NCI-H526 treated with DMSO at 0.1 percent for 48 hours (cell line): ENCODE data around the gene ATF7IP2.
A peak's percentile ranks its signal among the peaks of the same experiment; 100 is the strongest.
"Not testable (repeated sequence)": the region's sequence is repeated elsewhere in the genome, so short reads cannot be mapped to it uniquely, and the experiment has no call there.

ENCODE experiments used
- DNase-seq: peaks from one replicate; lab custom pipeline; 2025; lab: John Stamatoyannopoulos, UW

The ATF7IP2 gene

DNA sequence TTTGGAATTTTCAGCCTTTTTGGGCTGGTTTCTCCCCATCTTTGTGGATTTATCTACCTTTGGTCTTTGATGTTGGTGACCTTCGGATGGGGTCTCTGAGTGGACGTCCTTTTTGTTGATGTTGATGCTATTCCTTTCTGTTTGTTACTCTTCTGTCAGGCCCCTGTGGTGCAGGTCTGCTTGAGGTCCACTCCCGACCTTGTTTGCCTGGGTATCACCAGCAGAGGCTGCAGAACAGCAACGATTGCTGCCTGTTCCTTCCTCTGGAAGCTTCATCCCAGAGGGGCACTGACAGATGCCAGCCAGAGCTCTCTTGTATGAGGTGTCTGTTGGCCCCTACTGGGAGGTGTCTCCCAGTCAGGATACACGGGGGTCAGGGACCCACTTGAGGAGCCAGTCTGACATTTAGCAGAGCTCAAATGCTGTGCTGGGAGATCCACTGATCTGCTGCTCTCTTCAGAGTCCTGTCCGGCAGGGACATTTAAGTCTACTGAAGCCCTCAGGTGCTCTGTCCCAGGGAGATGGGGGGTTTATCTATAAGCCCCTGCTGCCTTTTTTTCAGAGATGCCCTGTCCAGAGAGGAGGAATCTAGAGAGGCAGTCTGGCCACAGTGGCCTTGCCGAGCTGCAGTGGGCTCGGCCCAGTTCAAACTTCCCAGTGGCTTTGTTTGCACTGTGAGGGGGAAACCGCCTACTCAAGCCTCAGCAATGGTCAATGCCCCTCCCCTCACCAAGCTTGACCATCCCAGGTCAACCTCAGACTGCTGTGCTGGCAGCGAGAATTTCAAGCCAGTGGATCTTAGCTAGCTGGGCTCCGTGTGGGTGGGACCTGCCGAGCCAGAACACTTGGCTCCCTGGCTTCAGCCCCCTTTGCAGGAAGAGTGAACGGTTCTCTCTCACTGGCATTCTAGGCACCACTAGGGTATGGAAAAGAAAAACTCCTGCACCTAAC, 66.6 kb downstream of the ATF7IP2 start:
- not testable (repeated sequence) for DNase-seq

DNA sequence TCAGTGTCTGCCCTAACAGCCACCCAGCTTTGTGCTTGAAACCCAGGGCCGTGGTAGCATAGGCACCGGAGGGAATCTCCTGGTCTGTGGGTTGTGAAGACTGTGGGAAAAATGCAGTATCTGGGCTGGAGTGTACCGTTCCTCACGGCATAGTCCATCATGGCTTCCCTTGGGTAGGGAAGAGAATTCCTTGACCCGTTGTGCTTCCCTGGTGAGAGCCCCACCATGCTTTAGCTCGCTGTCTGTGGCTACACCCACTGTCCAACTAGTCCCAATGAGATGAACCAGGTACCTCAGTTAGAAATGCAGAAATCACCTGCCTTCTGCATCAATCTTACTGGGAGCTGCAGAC, 67.3 kb downstream of the ATF7IP2 start:
- no peak for DNase-seq

DNA sequence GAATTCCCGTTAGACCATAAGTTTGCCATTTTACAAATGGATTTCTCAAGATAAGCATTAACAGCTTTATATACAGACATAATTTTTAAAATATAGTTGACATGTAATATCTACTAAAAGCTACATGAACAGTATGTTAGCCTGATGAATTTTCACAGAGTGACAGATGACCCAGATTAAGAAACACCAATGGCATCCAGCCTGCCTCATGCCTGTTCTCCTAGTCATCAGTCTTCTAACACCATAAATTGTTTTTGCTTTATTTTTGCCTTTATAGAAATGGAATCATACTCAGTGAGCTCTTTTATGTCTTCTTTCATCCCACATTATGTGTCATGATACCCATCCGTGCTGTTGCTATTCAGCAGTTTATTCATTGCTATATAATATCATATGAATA, 80.0 kb downstream of the ATF7IP2 start:
- no peak for DNase-seq

DNA sequence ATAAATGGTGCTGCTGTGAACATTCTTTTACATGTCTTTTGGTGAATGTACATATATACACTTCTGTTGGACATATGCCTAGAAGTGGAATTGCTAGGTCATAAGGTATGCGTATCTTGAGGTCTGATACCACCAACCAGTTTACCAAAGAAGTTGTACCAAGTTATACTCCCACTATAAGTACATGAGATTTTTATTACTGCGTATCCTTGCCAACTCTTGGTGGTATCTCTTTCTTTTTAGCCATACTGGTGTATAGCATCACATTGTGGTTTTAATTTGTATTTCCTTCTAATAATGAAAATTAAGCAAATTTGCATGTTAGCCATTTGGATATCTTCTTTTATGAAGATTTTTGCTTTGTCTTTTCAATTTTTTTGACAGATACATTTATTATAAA, 80.5 kb downstream of the ATF7IP2 start:
- DNase-seq = no peak

DNA sequence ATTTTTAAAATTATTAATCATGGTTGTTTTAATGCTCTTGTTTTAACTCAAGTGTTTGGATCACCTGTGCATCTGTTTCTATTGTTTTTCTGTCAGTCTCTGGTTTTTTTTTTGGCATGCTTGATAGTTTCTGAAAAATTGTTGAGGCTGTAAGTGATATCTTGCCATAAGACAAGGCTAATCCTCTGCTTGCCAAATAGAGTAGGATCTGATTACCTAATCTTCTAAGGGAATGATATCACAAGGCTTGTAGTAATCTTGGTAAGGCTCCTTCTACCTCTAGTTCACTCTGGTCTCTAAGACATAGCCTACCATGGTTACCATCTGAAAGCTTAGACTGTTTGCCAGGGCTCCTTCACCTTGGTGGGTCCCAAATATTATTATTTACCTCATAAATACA, 81.0 kb downstream of the ATF7IP2 start:
- DNase-seq = no peak

DNA sequence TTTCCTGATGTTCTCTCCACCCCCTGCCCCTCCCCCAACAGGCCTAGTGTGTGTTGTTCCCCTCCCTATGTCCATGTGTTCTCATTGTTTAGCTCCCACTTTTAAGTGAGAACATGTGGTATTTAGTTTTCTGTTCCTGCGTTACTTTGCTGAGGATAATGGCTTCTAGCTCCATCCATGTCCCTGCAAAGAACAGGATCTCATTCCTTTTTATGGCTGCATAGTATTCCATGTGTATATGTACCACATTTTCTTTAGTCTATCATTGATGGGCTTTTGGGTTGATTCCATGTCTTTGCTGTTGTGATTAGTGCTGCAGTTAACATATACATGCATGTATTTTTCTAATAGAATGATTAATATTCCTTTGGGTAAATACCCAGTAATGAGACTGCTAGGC, 90.8 kb downstream of the ATF7IP2 start:
- DNase-seq = not testable (repeated sequence)

DNA sequence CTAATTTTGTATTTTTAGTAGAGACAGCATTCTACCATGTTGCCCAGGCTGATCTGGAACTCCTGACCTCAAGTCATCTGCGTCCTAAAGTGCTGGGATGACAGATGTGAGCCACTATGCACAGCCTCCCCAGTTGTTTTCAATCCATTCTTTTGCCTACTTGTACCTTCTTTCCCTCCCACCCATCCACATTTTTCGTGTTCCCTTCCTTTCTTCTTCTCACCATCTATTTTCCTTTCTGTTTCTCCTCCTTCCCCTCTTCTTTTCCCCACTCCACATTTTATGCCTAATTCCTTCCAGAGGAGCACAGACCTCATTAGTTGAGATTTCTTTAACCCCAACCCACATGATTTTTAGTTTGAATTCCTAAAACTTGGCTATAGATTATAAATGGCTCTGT, 94.3 kb downstream of the ATF7IP2 start:
- no peak for DNase-seq

DNA sequence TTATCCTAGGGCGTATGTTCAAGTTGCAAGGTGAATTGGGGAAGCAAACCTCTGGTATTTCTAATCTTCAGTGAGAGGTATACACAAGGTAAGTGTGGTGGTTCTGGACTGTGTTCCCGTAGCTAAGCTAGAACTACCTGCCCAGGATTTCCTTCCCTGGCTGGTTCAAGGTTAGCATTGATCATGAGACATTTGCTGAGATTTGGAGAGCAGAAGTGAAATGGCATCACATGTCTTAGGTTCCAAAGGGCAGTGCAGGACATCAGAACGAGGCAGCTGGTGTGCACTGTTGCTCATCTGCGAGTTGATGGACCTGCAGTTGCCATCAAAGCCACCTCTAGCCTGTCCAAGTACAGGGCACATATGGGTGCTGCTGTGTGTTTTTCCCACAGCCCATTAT, 99.3 kb downstream of the ATF7IP2 start:
- no peak for DNase-seq

DNA sequence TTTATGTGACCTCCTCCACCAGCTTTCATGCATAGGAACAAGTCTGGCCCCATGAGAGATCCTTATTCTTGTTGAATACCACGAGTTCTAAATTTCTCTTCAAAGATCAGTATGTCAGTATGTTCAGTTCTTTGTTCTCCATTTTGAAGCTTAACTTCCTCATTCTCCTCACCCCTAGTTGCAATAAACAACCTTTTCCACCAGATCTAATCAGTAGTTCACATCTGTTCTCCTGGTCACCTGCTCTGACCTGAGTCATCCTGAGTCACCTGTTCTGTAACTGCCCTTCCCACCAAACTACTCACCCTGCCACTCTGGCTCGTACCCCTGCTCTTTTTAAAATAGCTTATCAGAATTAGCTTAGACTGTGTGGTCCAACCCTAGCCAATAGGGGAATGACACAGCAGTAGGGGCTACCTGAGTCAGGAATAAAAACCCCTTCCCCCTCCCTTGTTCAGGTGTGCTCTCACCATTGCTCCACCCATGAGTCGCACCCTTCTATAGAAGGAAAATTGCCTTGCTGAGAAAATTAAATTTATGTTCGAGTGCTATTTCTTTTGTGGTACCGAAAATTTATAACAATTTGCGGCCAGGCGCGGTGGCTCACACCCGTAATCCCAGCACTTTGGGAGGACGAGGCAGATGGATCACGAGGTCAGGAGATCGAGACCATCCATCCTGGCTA, 100.0 kb downstream of the ATF7IP2 start:
- no peak for DNase-seq

DNA sequence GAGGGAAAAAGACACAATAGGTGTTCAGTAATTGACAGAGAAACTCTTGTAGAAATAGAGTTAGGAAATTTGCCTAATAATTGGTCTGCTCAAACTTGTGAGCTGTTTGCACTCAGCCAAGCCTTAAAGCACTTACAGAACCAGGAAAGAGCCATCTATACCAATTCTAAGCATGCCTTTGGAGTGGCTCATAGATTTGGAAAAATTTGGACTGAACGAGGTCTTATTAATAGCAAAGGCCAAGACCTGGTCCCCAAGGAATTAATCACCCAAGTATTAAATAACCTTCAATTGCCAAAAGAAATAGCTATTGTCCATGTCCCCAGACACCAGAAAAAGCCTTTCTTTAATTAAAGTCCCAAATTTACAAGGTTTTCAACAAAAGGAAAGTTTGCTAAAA, 104.3 kb downstream of the ATF7IP2 start:
- DNase-seq = no peak

DNA sequence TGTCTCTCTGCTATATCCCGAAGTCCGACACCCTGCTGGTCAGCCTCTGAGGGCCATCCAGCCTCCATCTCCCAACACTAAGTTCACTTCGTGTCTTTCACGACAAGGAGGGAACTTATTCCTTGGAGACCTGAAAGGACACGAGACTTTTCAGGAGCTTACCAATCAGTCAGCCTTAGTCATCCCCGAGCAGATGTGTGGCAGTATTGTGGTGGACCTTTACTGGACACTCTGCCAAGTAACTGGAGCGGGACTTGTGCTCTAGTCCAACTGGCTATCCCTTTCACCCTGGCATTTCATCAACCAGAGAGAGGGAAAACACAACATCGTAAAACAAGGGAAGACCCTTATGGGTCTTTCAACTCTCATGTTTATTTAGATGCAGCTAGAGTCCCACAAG, 107.4 kb downstream of the ATF7IP2 start:
- DNase-seq = no peak

DNA sequence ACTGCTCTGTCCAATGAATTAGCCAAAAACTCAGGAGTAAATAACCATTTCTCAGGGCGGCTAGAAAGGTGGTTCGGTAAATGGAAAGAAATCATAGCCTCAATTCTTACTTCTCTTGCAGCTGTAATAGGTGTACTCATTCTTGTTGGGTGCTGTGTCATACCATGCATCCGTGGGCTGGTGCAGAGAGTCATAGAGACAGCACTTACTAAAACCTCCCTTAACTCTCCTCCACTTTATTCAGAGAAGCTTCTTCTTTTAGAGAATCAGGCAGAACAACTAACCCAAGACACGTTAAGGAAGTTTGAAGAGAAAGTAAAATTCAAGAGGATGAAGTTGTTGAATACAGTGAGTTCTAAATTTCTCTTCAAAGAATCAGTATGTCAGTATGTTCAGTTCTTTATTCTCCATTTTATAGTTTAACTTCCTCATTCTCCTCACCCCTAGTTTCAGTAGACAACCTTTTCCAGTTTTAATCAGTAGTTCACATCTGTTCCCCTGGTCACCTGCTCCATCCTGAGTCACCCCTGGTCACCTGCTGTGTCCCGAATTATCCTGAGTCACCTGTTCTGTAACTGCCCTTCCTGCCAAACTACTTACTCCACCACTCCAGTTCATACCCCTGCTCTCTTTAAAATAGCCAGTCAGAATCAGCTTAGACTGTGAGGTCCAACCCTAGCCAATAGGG, 108.6 kb downstream of the ATF7IP2 start:
- no peak for DNase-seq

DNA sequence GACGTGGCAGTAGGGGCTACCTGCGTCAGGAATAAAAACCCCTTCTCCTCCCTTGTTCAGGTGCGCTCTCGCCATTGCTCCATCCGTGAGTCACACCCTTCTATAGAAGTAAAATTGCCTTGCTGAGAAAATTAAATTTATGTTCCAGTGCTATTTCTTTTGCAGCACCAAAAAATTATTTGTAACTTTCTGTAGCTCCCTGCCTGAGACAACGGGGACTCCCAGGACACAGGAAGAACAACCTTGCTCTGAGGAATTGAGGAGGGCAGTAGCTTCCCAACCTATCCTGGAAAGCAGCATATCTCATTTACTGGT, 109.1 kb downstream of the ATF7IP2 start:
- no peak for DNase-seq

DNA sequence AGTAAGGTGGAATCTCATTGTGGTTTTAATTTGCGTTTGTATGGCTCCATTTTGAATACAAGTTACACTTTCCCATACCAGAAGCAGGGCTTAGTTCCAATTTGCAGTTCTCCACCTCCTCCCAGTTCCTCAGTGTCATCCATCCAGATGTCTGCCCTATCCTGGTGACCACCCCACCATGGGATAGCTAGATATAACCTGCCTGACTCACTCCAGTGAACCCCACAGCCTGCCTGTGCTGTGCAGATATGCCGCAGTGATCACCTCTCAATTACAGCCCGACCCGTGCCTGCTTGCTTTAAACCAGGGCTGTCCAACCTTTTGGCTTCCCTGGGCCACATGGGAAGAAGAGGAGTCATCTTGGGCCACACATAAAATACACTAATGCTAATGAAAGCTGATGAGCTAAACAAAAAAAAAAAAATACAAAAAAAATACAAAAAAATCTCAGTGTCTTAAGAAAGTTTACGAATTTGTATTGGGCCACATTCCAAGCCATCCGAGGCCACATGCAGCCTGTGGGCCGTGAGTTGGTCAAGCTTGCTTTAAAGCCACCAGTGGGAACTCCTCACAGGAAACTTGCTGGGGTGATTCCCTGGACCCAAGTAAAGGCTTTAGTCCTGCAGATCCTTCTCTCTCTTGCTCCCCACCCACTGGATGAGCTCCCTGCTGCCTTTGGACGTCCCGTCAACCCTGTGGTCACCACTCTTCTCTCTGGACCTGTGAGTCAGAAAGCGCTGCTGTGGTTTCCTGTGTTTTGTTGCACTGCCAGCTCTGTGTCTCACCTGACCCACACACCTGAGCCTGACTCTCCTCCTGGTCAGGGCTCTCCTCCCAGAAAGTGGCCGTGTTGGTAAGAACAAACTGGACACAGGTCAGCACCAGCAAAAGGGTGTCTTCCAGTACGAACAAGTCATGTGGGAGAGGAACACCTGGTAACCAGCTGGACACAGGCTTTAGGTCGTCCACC, 111.6 kb downstream of the ATF7IP2 start:
- DNase-seq = no peak

DNA sequence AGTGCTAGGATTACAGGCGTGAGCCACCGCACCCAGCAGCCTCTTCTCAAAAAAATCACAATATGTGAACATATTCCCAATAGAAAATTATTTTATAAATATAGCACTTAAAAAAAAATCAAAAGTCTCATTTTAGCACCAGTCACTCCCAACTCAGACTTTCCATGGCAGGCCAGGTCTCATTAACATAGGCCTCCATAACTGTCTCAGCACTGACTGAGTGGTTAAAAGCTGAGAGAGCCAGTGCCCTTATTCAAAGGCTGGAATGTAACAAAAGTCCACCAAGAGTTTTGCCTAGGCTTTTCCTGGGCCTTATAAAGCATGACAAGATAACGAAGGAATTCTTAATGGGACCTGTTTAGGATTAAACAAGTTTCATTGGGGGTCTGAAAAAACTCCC, 114.7 kb downstream of the ATF7IP2 start:
- no peak for DNase-seq

DNA sequence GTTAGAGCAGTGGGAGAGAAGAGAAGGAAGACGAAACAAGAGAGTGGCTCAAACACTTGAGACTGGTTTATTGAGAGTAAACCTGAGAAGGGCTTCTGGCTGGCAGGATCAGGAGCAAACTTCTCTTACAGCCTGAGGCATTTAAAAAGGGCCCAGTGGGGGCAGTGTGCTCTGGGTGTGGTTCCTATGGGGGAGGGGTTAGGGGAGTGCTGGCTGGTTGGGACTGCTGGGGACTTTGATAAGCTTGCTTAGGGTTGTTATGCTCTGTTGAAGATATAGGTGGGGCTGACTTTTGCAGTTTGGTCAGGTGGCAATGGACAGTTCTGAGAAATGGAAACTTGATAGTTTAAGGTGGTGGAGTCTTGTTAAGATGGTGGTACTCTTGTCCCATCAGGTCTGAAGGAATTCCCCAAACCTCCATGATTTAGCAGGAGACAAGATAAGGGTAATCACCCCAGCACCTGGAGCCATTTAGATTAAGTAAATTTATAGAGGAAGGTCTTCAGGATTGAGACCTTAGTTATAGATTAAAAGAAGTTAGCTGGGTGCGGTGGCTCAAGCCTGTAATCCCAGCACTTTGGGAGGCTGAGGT, 115.3 kb downstream of the ATF7IP2 start:
- no peak for DNase-seq

DNA sequence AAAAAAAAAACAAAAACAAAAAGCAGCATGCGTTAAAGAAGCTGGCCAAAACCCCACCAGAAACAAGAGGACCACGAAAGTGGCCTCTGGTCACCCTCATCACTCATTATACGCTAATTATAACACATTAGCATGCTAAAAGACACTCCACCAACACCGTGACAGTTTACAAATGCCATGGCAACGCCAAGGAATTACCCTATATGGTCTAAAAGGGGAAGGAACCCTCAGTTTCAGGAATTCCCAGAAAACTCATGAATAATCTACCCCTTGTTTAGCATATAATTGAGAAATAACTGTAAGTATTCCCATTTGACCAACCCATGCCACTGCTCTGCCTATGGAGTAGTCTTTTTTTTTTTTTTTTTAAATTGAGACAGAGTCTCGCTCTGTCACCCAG, 116.9 kb downstream of the ATF7IP2 start:
- no peak for DNase-seq

DNA sequence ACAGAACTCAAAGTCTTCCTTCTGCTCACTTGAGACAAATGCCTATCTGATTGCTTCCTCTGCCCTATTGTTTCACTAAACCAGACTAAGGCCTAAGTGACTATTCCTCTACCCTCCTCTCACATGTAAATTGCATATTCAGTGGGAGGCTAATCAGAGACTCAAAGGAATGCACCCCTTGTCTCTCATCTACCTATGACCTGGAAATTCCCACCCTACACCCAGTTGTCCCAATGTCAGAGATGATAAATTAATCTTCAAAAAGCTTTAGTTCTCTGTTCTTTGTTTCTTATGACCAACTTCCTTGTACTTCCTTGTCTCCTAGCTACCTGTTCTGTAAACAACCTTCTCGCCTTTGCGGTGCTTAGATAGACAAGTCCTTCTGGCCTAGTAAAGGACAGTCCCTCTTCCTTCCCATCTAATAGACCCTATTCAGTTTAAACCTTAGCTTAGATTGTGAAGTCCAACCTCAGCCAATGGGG, 118.6 kb downstream of the ATF7IP2 start:
- DNase-seq = no peak

DNA sequence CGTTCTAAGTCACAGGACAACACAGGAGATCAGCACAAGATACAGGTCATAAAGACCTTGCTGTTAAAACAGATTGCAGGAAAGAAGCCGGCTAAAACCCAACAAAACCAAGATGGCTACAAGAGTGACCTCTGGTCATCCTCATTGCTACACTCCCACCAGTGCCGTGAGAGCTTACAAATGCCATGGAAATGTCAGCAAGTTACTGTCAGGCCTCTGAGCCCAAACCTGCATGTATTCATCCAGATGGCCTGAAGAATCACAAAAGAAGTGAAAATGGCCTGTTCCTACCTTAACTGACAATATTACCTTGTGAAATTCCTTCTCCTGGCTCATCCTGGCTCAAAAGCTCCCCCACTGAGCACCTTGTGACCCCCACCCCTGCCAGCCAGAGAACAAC, 119.4 kb downstream of the ATF7IP2 start:
- not testable (repeated sequence) for DNase-seq

DNA sequence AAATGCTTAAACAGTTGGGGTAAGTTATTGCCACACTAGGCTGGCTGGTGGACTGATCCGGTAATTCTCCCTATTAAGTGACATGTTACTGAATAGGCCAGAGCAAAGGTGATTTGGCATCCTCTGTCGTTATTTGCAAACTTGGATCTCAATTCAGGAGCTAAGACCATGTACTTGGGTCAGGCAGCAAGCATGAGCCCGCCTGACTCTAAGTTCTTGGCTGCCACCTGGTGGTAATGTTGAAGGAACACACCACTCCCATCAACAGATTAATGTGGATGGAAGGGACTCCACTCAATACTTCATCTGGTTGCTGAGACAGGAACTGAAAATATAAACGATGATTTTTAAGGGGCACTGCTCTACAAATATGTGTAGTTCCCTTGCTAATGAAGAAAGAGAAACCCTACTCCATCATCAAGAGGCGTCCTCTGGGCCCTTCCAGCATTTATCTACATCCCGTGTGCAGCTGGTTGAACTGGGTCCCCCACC, 123.7 kb downstream of the ATF7IP2 start:
- DNase-seq = peak; percentile 74

DNA sequence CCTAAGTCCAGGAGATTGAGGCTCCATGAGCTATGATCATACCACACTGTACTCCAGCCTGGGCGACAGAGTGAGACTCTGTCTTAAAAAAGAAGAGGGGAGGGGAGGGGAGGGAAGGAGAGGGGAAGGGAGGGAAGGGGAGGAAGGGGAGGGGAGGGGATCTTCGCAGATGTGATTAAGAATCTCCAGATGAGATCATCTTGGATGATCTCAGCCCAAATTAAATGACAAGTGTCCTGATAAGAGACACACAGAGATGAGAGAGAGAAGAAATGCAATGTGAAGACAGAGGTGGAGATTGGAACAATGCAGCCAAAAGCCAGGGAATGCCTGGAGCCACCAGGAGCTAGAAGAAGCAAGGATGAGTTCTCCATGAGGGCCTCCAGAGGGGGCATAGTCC, 124.4 kb downstream of the ATF7IP2 start:
- no peak for DNase-seq
